Activated naive CD4-positive, alpha-beta T cell (primary cell): ENCODE results near the gene CPSF4.
"Not testable (repeated sequence)": the region's sequence is repeated elsewhere in the genome, so short reads cannot be mapped to it uniquely, and the experiment has no call there.

Experiments
- DNase-seq, 4 experiments: peaks; one replicate each; lab custom pipeline; 2025; lab: John Stamatoyannopoulos, UW

CPSF4 gene

GRCh38 chr7:99408379-99409191, 30.2 kb upstream of the CPSF4 start, which contains the start of the genes BUD31 and PDAP1:
Gene BUD31, plus strand, starts transcription at chr7:99408969. Its CDS starts 2,124 bp downstream, at chr7:99411093.
Gene PDAP1, minus strand, starts transcription at chr7:99408597. Its CDS starts 49 bp downstream, at chr7:99408548.
- DNase-seq = peak; percentile 89 to 95 (median 92)

GRCh38 chr7:99409192-99409572, 29.6 kb upstream of the CPSF4 start:
- no peak for DNase-seq

- DNase-seq = no peak
Observed at GRCh38 chr7:99409806-99410205, 28.9 kb upstream of the CPSF4 start.

- DNase-seq = no peak
Observed at GRCh38 chr7:99410635-99411034, 28.1 kb upstream of the CPSF4 start.

GRCh38 chr7:99415513-99416127, 23.1 kb upstream of the CPSF4 start:
- DNase-seq = peak in 1 of 4 experiments; percentile 5

GRCh38 chr7:99418260-99418659, 20.5 kb upstream of the CPSF4 start:
- no peak for DNase-seq

- no peak for DNase-seq
Observed at GRCh38 chr7:99419323-99420021, 19.3 kb upstream of the CPSF4 start.

- no peak for DNase-seq
Observed at GRCh38 chr7:99420213-99420612, 18.5 kb upstream of the CPSF4 start.

- no peak for DNase-seq
Observed at GRCh38 chr7:99420986-99421385, 17.8 kb upstream of the CPSF4 start.

GRCh38 chr7:99422186-99422585, 16.6 kb upstream of the CPSF4 start:
- no peak for DNase-seq

- DNase-seq = no peak
Observed at GRCh38 chr7:99422625-99423024, 16.1 kb upstream of the CPSF4 start.

- no peak for DNase-seq
Observed at GRCh38 chr7:99424932-99425730, 13.6 kb upstream of the CPSF4 start.

GRCh38 chr7:99428972-99429566, 9.7 kb upstream of the CPSF4 start:
- DNase-seq = no peak

GRCh38 chr7:99429756-99430155, 9.0 kb upstream of the CPSF4 start:
- no peak for DNase-seq

- DNase-seq = not testable (repeated sequence)
Observed at GRCh38 chr7:99431756-99432540, 6.8 kb upstream of the CPSF4 start.

GRCh38 chr7:99433158-99433557, 5.6 kb upstream of the CPSF4 start:
- no peak for DNase-seq

- DNase-seq = no peak
Observed at GRCh38 chr7:99437946-99438572, 684 bp upstream of the CPSF4 start.

GRCh38 chr7:99440195-99440594, 1.5 kb downstream of the CPSF4 start:
- DNase-seq = no peak

GRCh38 chr7:99446096-99446495, 7.4 kb downstream of the CPSF4 start:
- no peak for DNase-seq

GRCh38 chr7:99447943-99448342, 9.2 kb downstream of the CPSF4 start:
- DNase-seq = no peak
